Kidney tubule cell (primary cell): ENCODE results near the gene BCCIP.

Experiments used
- DNase-seq: peaks from one replicate; pipeline ENCODE4 v3.0.0-alpha.2; 2018; ENCODE audit warnings: low spot score

Gene BCCIP

GRCh38 chr10:125822878-125823662, at the start of gene BCCIP, which contains the start of gene UROS:
BCCIP (plus strand) TSS chr10:125823546; CDS start chr10:125823558, 12 bp downstream.
UROS (minus strand) TSS chr10:125823258; CDS start chr10:125816499, 6,759 bp downstream.
- peak; percentile 87 for DNase-seq

- no peak for DNase-seq
Measured at GRCh38 chr10:125773687-125774543, 49.4 kb upstream of the BCCIP start.

GRCh38 chr10:125774581-125775191, 48.7 kb upstream of the BCCIP start:
- no peak for DNase-seq

- DNase-seq = no peak
Measured at GRCh38 chr10:125775491-125776106, 47.7 kb upstream of the BCCIP start, which contains the start of gene MMP21. MMP21 (minus strand) TSS chr10:125775821; CDS start chr10:125775821, 0 bp downstream.

GRCh38 chr10:125777806-125778205, 45.5 kb upstream of the BCCIP start:
- DNase-seq = no peak

- no peak for DNase-seq
Measured at GRCh38 chr10:125778556-125778955, 44.8 kb upstream of the BCCIP start.

- DNase-seq = no peak
Measured at GRCh38 chr10:125779403-125780327, 43.7 kb upstream of the BCCIP start.

- DNase-seq = no peak
Measured at GRCh38 chr10:125781374-125781773, 42.0 kb upstream of the BCCIP start.

GRCh38 chr10:125782054-125782453, 41.3 kb upstream of the BCCIP start:
- no peak for DNase-seq

- DNase-seq = peak; percentile 10
Measured at GRCh38 chr10:125782616-125783015, 40.7 kb upstream of the BCCIP start.

- DNase-seq = no peak
Measured at GRCh38 chr10:125783408-125783807, 39.9 kb upstream of the BCCIP start.

GRCh38 chr10:125783957-125784356, 39.4 kb upstream of the BCCIP start:
- DNase-seq = no peak

GRCh38 chr10:125785791-125786190, 37.6 kb upstream of the BCCIP start:
- DNase-seq = no peak

- peak; percentile 32 for DNase-seq
Measured at GRCh38 chr10:125788156-125789034, 35.0 kb upstream of the BCCIP start.

GRCh38 chr10:125792342-125793300, 30.7 kb upstream of the BCCIP start:
- no peak for DNase-seq

- no peak for DNase-seq
Measured at GRCh38 chr10:125795128-125795527, 28.2 kb upstream of the BCCIP start.

- no peak for DNase-seq
Measured at GRCh38 chr10:125795637-125796190, 27.6 kb upstream of the BCCIP start.

- no peak for DNase-seq
Measured at GRCh38 chr10:125797424-125797823, 25.9 kb upstream of the BCCIP start.
